Lung (tissue), 16 donors: Measurements from ENCODE around the gene IL36RN. TPM values are rescaled to one million over a fixed set of nuclear protein-coding genes. Genes with fewer than 3 reads are reported as not detected.

Experiments
- ATAC-seq: fragments of 200-7000 bp; cut with Tn5 transposase; one replicate; pipeline ENCODE4 v1.9.1; 2020; ENCODE audit warnings: moderate number of reproducible peaks; ENCODE audit not compliant: insufficient read depth, low FRiP score
- DNase-seq, 3 donors: peaks; one replicate each; pipeline ENCODE4 v3.0.0-alpha.2; 2013 to 2017
- H3K27ac ChIP-seq, 2 donors: one replicate each; pipeline ENCODE4 v1.5.1; 2013; ENCODE audit warnings: mild to moderate bottlenecking in 2 of 2, moderate library complexity in 2 of 2, control low read depth in 1 of 2, inconsistent platforms in 1 of 2, low read depth in 1 of 2, low read length in 1 of 2
- H3K27me3 ChIP-seq, 3 donors: one replicate each; pipeline ENCODE4 v1.5.1; 2013; ENCODE audit warnings: low read length in 2 of 3; ENCODE audit not compliant: control insufficient read depth in 3 of 3, insufficient read depth in 3 of 3
- H3K36me3 ChIP-seq, 4 donors: one replicate each; pipeline ENCODE4 v1.5.1; 2013; ENCODE audit warnings: low read length in 4 of 4, mild to moderate bottlenecking in 1 of 4, moderate library complexity in 1 of 4; ENCODE audit not compliant: control insufficient read depth in 4 of 4, insufficient read depth in 4 of 4
- H3K4me1 ChIP-seq, 5 donors: one replicate each; pipeline ENCODE4 v1.5.1; 2013; ENCODE audit warnings: low read length in 5 of 5, mild to moderate bottlenecking in 2 of 5, moderate library complexity in 1 of 5; ENCODE audit not compliant: control insufficient read depth in 5 of 5, insufficient read depth in 5 of 5
- H3K4me3 ChIP-seq: one replicate; pipeline ENCODE4 v1.5.1; 2013; ENCODE audit warnings: mild to moderate bottlenecking, control low read depth, moderate library complexity
- H3K9ac ChIP-seq, 2 donors: one replicate each; pipeline ENCODE4 v1.5.1; 2013; ENCODE audit warnings: low read length in 2 of 2, control low read depth in 1 of 2; ENCODE audit not compliant: insufficient read depth in 1 of 2
- H3K9me3 ChIP-seq, 4 donors: one replicate each; pipeline ENCODE4 v1.5.1; 2013; ENCODE audit warnings: low read length in 3 of 4, mild to moderate bottlenecking in 1 of 4, moderate library complexity in 1 of 4; ENCODE audit not compliant: control insufficient read depth in 4 of 4, insufficient read depth in 3 of 4
- WGBS, 2 donors: extraction: QIAGEN DNeasy Blood & Tissue Kit; methylation state at CpG; one replicate each; pipeline ENCODE4 v1.1.7; 2013; 5-methylcytosine and 5-hydroxymethylcytosine counted together
- long read RNA-seq, 5 donors: transcript quantifications; one replicate each; lab custom pipeline, GENCODE V29; 2026
- polyA plus RNA-seq, 2 donors: library from polyadenylated mRNA; stranded (reverse); fragments of 200-250 nt; gene quantifications; one replicate each; pipeline ENCODE4 v1.2.1, GENCODE V29; 2013
- total RNA-seq, 2 donors: library from RNA; depleted of rRNA in 1 of 2; stranded (reverse); fragments of >200 nt in 1 of 2; gene quantifications; one replicate each; pipeline ENCODE4 v1.2.1, GENCODE V29; 2014 to 2021
- TF ChIP-seq, protein P1 (sequence below): IDR thresholded peaks from 2 replicates; pipeline ENCODE4 v1.5.1; 2012; ENCODE audit warnings: mild to moderate bottlenecking; ENCODE audit errors: control extremely low read depth, extremely low read depth
- donor health status: control.
- donor health status: control.
- donor health status: Bipolar disorder and iron deficiency.
- donor health status: healthy.
- donor health status: DM: yes; HTN: yes; CAD: no.

The IL36RN gene
- under 1 TPM in 1 of 2 donors, not detected in 1; 0.09 TPM for total RNA-seq
- polyA plus RNA-seq = under 1 TPM in 1 of 2 donors, not detected in 1; 0.01 TPM
- long read RNA-seq, donor 1 = 0 reads
- long read RNA-seq, donor 2 = 0 reads
- long read RNA-seq, donor 3 = 0 reads
- long read RNA-seq, donor 4 = 0 reads
- long read RNA-seq, donor 5 = 0 reads

DNA sequence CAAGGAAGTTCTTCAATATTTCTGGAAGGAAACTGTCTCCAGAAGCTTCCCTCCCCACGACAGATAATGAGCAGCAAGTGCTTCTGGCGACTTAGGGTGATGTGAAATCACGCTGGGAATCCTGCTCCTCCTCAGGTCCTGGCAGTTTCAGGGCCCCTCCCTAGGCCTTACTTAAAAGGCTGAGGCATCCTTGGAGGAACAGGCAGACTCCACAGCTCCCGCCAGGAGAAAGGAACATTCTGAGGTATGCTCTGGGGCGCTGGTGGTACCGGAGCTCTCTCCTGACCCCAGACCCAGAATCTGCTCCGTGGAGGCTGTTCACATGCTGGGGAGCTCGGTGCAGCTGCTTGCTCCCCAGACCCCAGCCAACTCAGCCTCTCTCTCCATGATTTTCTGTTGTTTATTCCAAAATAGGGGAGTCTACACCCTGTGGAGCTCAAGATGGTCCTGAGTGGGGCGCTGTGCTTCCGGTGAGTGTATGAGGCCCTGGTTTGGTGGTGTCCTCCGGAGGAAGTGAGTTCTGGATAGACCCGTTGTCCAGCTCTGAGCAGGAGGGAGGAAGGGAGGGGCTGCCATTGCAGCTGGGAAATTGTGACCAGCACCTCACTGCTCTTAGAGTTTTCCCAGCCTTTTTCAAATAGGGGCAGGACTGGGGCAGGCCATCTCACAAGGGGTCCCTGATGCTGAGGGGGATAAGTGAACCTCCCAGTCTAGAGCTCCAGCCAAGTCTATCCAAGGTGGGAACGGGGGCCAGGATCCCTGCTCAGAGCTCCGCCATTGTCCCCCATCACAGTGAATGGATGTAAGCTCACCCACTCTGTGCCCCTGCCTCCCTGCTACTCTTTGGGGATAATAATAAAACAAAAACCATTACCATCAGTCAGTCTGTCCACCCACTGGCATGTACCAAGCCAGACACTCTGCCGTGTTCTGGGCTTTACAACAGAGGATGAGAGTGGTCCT lies at the start of gene IL36RN:
Gene IL36RN (plus strand): TSS at position 201 of the 963 bp plus-strand sequence. CDS start 241 bp downstream, at position 442.
- WGBS, 2 donors = 76 to 84% methylated on average over 15 of the region's 15 CpGs
- ATAC-seq (no peak), DNase-seq (peak; percentile 61 to 81 (median 69))
- H3K4me1 ChIP-seq = peaks cover 0 to 9% (median 0%) of the 10 kb centered on the region in 5 donors
- no peak within 1 kb of the TSS for H3K4me3 ChIP-seq
- peaks cover 0 to 9% (median 3%) of the 10 kb centered on the region in 4 donors for H3K9me3 ChIP-seq
- TF ChIP-seq, protein P1, sequence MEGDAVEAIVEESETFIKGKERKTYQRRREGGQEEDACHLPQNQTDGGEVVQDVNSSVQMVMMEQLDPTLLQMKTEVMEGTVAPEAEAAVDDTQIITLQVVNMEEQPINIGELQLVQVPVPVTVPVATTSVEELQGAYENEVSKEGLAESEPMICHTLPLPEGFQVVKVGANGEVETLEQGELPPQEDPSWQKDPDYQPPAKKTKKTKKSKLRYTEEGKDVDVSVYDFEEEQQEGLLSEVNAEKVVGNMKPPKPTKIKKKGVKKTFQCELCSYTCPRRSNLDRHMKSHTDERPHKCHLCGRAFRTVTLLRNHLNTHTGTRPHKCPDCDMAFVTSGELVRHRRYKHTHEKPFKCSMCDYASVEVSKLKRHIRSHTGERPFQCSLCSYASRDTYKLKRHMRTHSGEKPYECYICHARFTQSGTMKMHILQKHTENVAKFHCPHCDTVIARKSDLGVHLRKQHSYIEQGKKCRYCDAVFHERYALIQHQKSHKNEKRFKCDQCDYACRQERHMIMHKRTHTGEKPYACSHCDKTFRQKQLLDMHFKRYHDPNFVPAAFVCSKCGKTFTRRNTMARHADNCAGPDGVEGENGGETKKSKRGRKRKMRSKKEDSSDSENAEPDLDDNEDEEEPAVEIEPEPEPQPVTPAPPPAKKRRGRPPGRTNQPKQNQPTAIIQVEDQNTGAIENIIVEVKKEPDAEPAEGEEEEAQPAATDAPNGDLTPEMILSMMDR = no peak
- no peaks in the 10 kb centered on the region for H3K36me3 ChIP-seq
- peaks cover 0 to 4% (median 0%) of the 10 kb centered on the region in 3 donors for H3K27me3 ChIP-seq
- H3K27ac ChIP-seq = no peak within 1 kb of the TSS
- H3K9ac ChIP-seq = no peak within 1 kb of the TSS

- 72 to 82% methylated on average over 1 of the region's 1 CpG for WGBS, 2 donors
- Histone ChIP-seq H3K27ac (no peak overlapping the region), H3K36me3 (no peaks in the 10 kb centered on the region), H3K9me3 (no peaks in the 10 kb centered on the region), H3K27me3 (no peaks in the 10 kb centered on the region), H3K4me3 (no peak overlapping the region), H3K9ac (no peak overlapping the region), H3K4me1 (no peaks in the 10 kb centered on the region)
- DNase-seq = no peak
- no peak for ATAC-seq
- TF ChIP-seq, protein P1 = no peak
These were observed 49.4 kb upstream of the IL36RN start for GRCh38 chr2:113009622-113010021.

- no peak overlapping the region for H3K9ac ChIP-seq
- DNase-seq (no peak), ATAC-seq (no peak)
- WGBS, 2 donors = 55 to 70% methylated on average over 2 of the region's 2 CpGs
- TF ChIP-seq, protein P1 = no peak
- no peak overlapping the region for H3K4me3 ChIP-seq
- H3K4me1 ChIP-seq = no peaks in the 10 kb centered on the region
- no peaks in the 10 kb centered on the region for H3K36me3 ChIP-seq
- H3K27ac ChIP-seq = no peak overlapping the region
- H3K9me3 ChIP-seq = no peaks in the 10 kb centered on the region
- no peaks in the 10 kb centered on the region for H3K27me3 ChIP-seq
These were observed 48.9 kb upstream of the IL36RN start for GRCh38 chr2:113010088-113010487.
